SK-N-SH (cell line): Measurements from ENCODE around the gene TSEN2. TPM values are rescaled to one million over a fixed set of nuclear protein-coding genes. Genes with fewer than 3 reads are reported as not detected.

Experiments used
- CTCF ChIA-PET: fragments of 300-600, 350-600 bp; formaldehyde crosslinking; extraction: SDS; loops from one replicate; lab custom pipeline; 2021; lab: Yijun Ruan, JAX
- POLR2A ChIA-PET: fragments of 350-600 bp; sonication (Branson Sonifier 250); formaldehyde crosslinking; extraction: SDS; loops from one replicate; lab custom pipeline; 2020; ENCODE audit warnings: antibody characterized with exemption, inconsistent platforms; lab: Yijun Ruan, JAX
- DNase-seq: peaks from one replicate; pipeline ENCODE4 v3.0.0; 2012
- H2AFZ ChIP-seq: fragments of 200-600 bp; sonication (generic); 2 replicates; pipeline ENCODE4 v1.8.1; 2016; ENCODE audit warnings: antibody characterized with exemption, mild to moderate bottlenecking, low read depth
- H3F3A ChIP-seq: fragments of 200-600 bp; sonication (generic); replicated peaks from 2 replicates; pipeline ENCODE3; 2016; ENCODE audit warnings: antibody characterized with exemption, mild to moderate bottlenecking; ENCODE audit not compliant: insufficient read depth
- H3K27ac ChIP-seq, 2 experiments: fragments of 200-500 bp in 1 of 2; fragments of 200-600 bp in 1 of 2; sonication (Bioruptor generic) in 1 of 2; sonication (generic), shearing (Covaris generic) in 1 of 2; 2 replicates each; pipeline versions ENCODE4 v1.5.1 to v1.6.1; 2014 to 2016; ENCODE audit warnings: low read depth in 2 of 2, inconsistent platforms in 1 of 2, low read length in 1 of 2, mild to moderate bottlenecking in 1 of 2, mixed read lengths in 1 of 2
- H3K27me3 ChIP-seq: fragments of 200-600 bp; sonication (generic), shearing (Covaris generic); 2 replicates; pipeline ENCODE4 v1.6.1; 2016; ENCODE audit warnings: mixed run types; ENCODE audit not compliant: insufficient read depth
- H3K36me3 ChIP-seq, 2 experiments: fragments of 200-500 bp in 1 of 2; fragments of 200-600 bp in 1 of 2; sonication (Bioruptor generic) in 1 of 2; sonication (generic) in 1 of 2; replicated peaks in 1 of 2; 2 replicates each; pipeline versions ENCODE3 to v1.5.1; 2014 to 2016; ENCODE audit warnings: low read length in 1 of 2, mild to moderate bottlenecking in 1 of 2; ENCODE audit not compliant: insufficient read depth in 2 of 2, control insufficient read depth in 1 of 2
- H3K4me1 ChIP-seq, 2 experiments: fragments of 200-500 bp in 1 of 2; fragments of 200-600 bp in 1 of 2; sonication (Bioruptor generic) in 1 of 2; sonication (generic), shearing (Covaris generic) in 1 of 2; 2 replicates each; pipeline versions ENCODE4 v1.5.1 to v1.6.1; 2014 to 2016; ENCODE audit warnings: low read depth in 1 of 2, low read length in 1 of 2, mixed run types in 1 of 2; ENCODE audit not compliant: insufficient read depth in 2 of 2, control insufficient read depth in 1 of 2
- H3K4me2 ChIP-seq: fragments of 200-600 bp; sonication (generic), shearing (Covaris generic); 2 replicates; pipeline ENCODE4 v1.6.1; 2017; ENCODE audit warnings: mixed run types
- H3K4me3 ChIP-seq, 2 experiments: fragments of 200-500 bp in 1 of 2; fragments of 200-600 bp in 1 of 2; sonication (Bioruptor generic) in 1 of 2; sonication (generic), shearing (Covaris generic) in 1 of 2; 2 replicates each; pipeline versions ENCODE4 v1.5.1 to v1.8.1; 2014 to 2016; ENCODE audit warnings: low read depth in 2 of 2, inconsistent platforms in 1 of 2, low read length in 1 of 2, mild to moderate bottlenecking in 1 of 2, mixed read lengths in 1 of 2, moderate library complexity in 1 of 2
- H3K79me2 ChIP-seq: fragments of 200-600 bp; sonication (generic); 2 replicates; pipeline ENCODE4 v1.8.1; 2017; ENCODE audit warnings: mild to moderate bottlenecking; ENCODE audit not compliant: insufficient read depth
- H3K9ac ChIP-seq: fragments of 200-600 bp; sonication (generic); 2 replicates; pipeline ENCODE4 v1.6.1; 2017; ENCODE audit warnings: mixed run types
- H3K9me2 ChIP-seq: fragments of 200-600 bp; sonication (generic); 2 replicates; pipeline ENCODE4 v1.6.1; 2017; ENCODE audit warnings: mixed run types
- H3K9me3 ChIP-seq: fragments of 200-600 bp; sonication (generic); 2 replicates; pipeline ENCODE4 v1.6.1; 2017; ENCODE audit warnings: mixed run types, mild to moderate bottlenecking, moderate library complexity
- H4K20me1 ChIP-seq: fragments of 200-600 bp; sonication (generic); 2 replicates; pipeline ENCODE4 v1.6.1; 2017; ENCODE audit warnings: mild to moderate bottlenecking, mixed run types; ENCODE audit not compliant: insufficient read depth
- CHD2 ChIP-seq: fragments of 150-350 bp; IDR thresholded peaks from 2 replicates; pipeline ENCODE4 v1.6.1; 2018; ENCODE audit warnings: low read length; ENCODE audit not compliant: partially characterized antibody
- CTCF ChIP-seq: fragments of 200-600 bp; sonication (generic); IDR thresholded peaks from 2 replicates; pipeline ENCODE4 v1.6.1; 2017; ENCODE audit warnings: antibody characterized with exemption, mild to moderate bottlenecking, moderate library complexity
- EP300 ChIP-seq, 2 experiments: IDR thresholded peaks; 2 replicates each; pipeline versions ENCODE4 v1.4.0 to v1.6.1; 2012; ENCODE audit warnings: borderline replicate concordance in 1 of 2, low read depth in 1 of 2, low read length in 1 of 2
- FOSL2 ChIP-seq: IDR thresholded peaks from 2 replicates; pipeline ENCODE4 v1.4.0; 2012; ENCODE audit warnings: low read depth, mild to moderate bottlenecking, moderate library complexity, borderline replicate concordance
- FOXJ3 ChIP-seq: sonication (generic); formaldehyde crosslinking; IDR thresholded peaks from 2 replicates; pipeline ENCODE4 v1.5.1; 2020; ENCODE audit warnings: mild to moderate bottlenecking, missing genetic modification reagents
- MEF2A ChIP-seq: IDR thresholded peaks from 2 replicates; pipeline ENCODE4 v1.4.0; 2012; ENCODE audit warnings: low read depth, borderline replicate concordance
- NRF1 ChIP-seq: IDR thresholded peaks from 2 replicates; pipeline ENCODE4 v1.6.1; 2012; ENCODE audit warnings: low read depth, mild to moderate bottlenecking, low read length
- RAD21 ChIP-seq: IDR thresholded peaks from 2 replicates; pipeline ENCODE4 v1.6.1; 2012; ENCODE audit warnings: mild to moderate bottlenecking, low read length
- RCOR1 ChIP-seq: fragments of 150-350 bp; IDR thresholded peaks from 2 replicates; pipeline ENCODE4 v1.6.1; 2017; ENCODE audit warnings: antibody characterized with exemption, low read length
- REST ChIP-seq: IDR thresholded peaks from 2 replicates; pipeline ENCODE4 v1.6.1; 2012; ENCODE audit warnings: mild to moderate bottlenecking, low read depth, low read length, moderate library complexity
- RFX5 ChIP-seq: IDR thresholded peaks from 2 replicates; pipeline ENCODE4 v1.6.1; 2012; ENCODE audit warnings: mild to moderate bottlenecking, improper control_type of control experiment, low read length
- SIN3A ChIP-seq: IDR thresholded peaks from 2 replicates; pipeline ENCODE4 v1.6.1; 2012; ENCODE audit warnings: low read depth, mild to moderate bottlenecking, low read length, moderate library complexity, borderline replicate concordance
- SMC3 ChIP-seq: IDR thresholded peaks from 2 replicates; pipeline ENCODE4 v1.6.1; 2012; ENCODE audit warnings: low read depth, low read length, improper control_type of control experiment
- TEAD4 ChIP-seq: IDR thresholded peaks from 2 replicates; pipeline ENCODE4 v1.4.0; 2012; ENCODE audit warnings: mild to moderate bottlenecking, borderline replicate concordance; ENCODE audit not compliant: insufficient read depth
- WGBS: methylation state at CpG from one replicate; pipeline ENCODE4 v1.1.6; 2017; ENCODE audit warnings: low lambda C conversion rate; 5-methylcytosine and 5-hydroxymethylcytosine counted together
- polyA plus RNA-seq, 3 experiments: library from polyadenylated mRNA; depleted of rRNA; stranded (reverse); fragments of >200 nt; gene quantifications; 2 replicates each; pipeline ENCODE4 v1.2.3, GENCODE V29; 2012

Gene TSEN2
- polyA plus RNA-seq, 1 of the 3 experiments (the other 2 are of a cell fraction), result 13.0 TPM

GRCh38 chr3:12438318-12438717 is 46.0 kb upstream of the TSEN2 start:
- Histone ChIP-seq H3K79me2 (no peaks in the 10 kb centered on the region), H3K4me1 (peaks cover 13 to 21% of the 10 kb centered on the region in 2 experiments; a peak in 3 of 4 replicates), H3K27me3 (no peaks in the 10 kb centered on the region), H3K36me3 (no peaks in the 10 kb centered on the region), H3K27ac (no peak overlapping the region), H3K9me2 (no peaks in the 10 kb centered on the region), H3K4me2 (no peak overlapping the region), H3K9me3 (no peaks in the 10 kb centered on the region), H4K20me1 (no peaks in the 10 kb centered on the region), H3F3A (no peaks in the 10 kb centered on the region), H3K9ac (no peak overlapping the region), H2AFZ (no peak overlapping the region), H3K4me3 (no peak overlapping the region)
- ChIA-PET CTCF (interaction anchor here (1.1 to 1.8 kb wide), 5 partner anchors 13 to 303 kb away, joined by 3 to 6 read pairs (median 3); no protein-coding TSS in a partner anchor), POLR2A (no interaction called here)
- 89% methylated on average over 4 of the region's 4 CpGs for WGBS
- no peak for TF ChIP-seq FOSL2
- TF ChIP-seq FOXJ3 (CRISPR knock-in tag), result no peak
- TF ChIP-seq RCOR1, result no peak
- no peak for TF ChIP-seq RFX5
- no peak for TF ChIP-seq CTCF
- no peak for TF ChIP-seq REST
- TF ChIP-seq CHD2, result no peak
- no peak for TF ChIP-seq RAD21
- no peak for TF ChIP-seq NRF1
- TF ChIP-seq SIN3A, result no peak
- TF ChIP-seq SMC3, result no peak
- TF ChIP-seq MEF2A, result no peak
- TF ChIP-seq EP300 (IDR thresholded peaks at IDR 0.05; ENCODE audit: borderline replicate concordance in 1 of 2, low read depth in 1 of 2, low read length in 1 of 2), result no peak
- no peak for TF ChIP-seq TEAD4
- DNase-seq, result no peak
